Fibroblast of gingiva (primary cell): Measurements from ENCODE around the gene TBC1D14.

Experiments used
- DNase-seq: peaks from one replicate; pipeline ENCODE4 v3.0.0-alpha.2; 2011; ENCODE audit warnings: low read depth

The TBC1D14 gene

GRCh38 chr4:6929812-6930464 is 20.3 kb downstream of the TBC1D14 start:
- DNase-seq, result no peak

- no peak for DNase-seq
Observed at GRCh38 chr4:6932475-6932874, 22.8 kb downstream of the TBC1D14 start.

GRCh38 chr4:6932918-6933317 is 23.3 kb downstream of the TBC1D14 start:
- DNase-seq, result no peak

GRCh38 chr4:6933691-6934430 is 24.2 kb downstream of the TBC1D14 start:
- no peak for DNase-seq

GRCh38 chr4:6935965-6936364 is 26.3 kb downstream of the TBC1D14 start:
- DNase-seq, result no peak

GRCh38 chr4:6937201-6937600 is 27.6 kb downstream of the TBC1D14 start:
- no peak for DNase-seq

- no peak for DNase-seq
Observed at GRCh38 chr4:6937754-6938153, 28.1 kb downstream of the TBC1D14 start.

GRCh38 chr4:6938237-6938636 is 28.6 kb downstream of the TBC1D14 start:
- DNase-seq, result no peak

- DNase-seq, result no peak
Observed at GRCh38 chr4:6938647-6939271, 29.1 kb downstream of the TBC1D14 start.

GRCh38 chr4:6939761-6940743 is 30.4 kb downstream of the TBC1D14 start:
- no peak for DNase-seq

- DNase-seq, result no peak
Observed at GRCh38 chr4:6940744-6941137, 31.1 kb downstream of the TBC1D14 start.

GRCh38 chr4:6941796-6942195 is 32.2 kb downstream of the TBC1D14 start:
- no peak for DNase-seq

- peak; percentile 95 for DNase-seq
Observed at GRCh38 chr4:6942238-6942800, 32.7 kb downstream of the TBC1D14 start.

GRCh38 chr4:6943012-6943884 is 33.6 kb downstream of the TBC1D14 start:
- no peak for DNase-seq

GRCh38 chr4:6943885-6944225 is 34.2 kb downstream of the TBC1D14 start:
- DNase-seq, result no peak

GRCh38 chr4:6944301-6945051 is 34.9 kb downstream of the TBC1D14 start:
- no peak for DNase-seq

GRCh38 chr4:6945052-6945409 is 35.4 kb downstream of the TBC1D14 start:
- DNase-seq, result no peak

GRCh38 chr4:6946497-6946896 is 36.9 kb downstream of the TBC1D14 start:
- DNase-seq, result no peak

- DNase-seq, result no peak
Observed at GRCh38 chr4:6948134-6948460, 38.5 kb downstream of the TBC1D14 start.

- no peak for DNase-seq
Observed at GRCh38 chr4:6951880-6952381, 42.3 kb downstream of the TBC1D14 start.
